B cell (primary cell): Measurements from ENCODE around the gene GPR37. TPM values are rescaled to one million over a fixed set of nuclear protein-coding genes. Genes with fewer than 3 reads are reported as not detected.

ENCODE experiments used
- ATAC-seq: fragments of 200-7000 bp; cut with Tn5 transposase; one replicate; pipeline ENCODE4 v1.10.0; 2021; ENCODE audit warnings: low read depth, mild to moderate bottlenecking, moderate number of reproducible peaks, moderate library complexity
- CTCF ChIA-PET: fragments of 350-600 bp; sonication (Branson Sonifier 250); formaldehyde crosslinking; loops from one replicate; lab custom pipeline; 2021; ENCODE audit warnings: antibody characterized with exemption, inconsistent platforms; lab: Charles Lee
- POLR2A ChIA-PET: fragments of 350-600 bp; sonication (Branson Sonifier 250); formaldehyde crosslinking; loops from one replicate; lab custom pipeline; 2021; ENCODE audit warnings: antibody characterized with exemption; lab: Charles Lee
- DNase-seq: peaks from one replicate; pipeline ENCODE4 v3.0.0; 2013
- H2AFZ ChIP-seq: 2 replicates; pipeline ENCODE4 v1.6.1; 2012; ENCODE audit warnings: mild to moderate bottlenecking, low read depth, low read length; ENCODE audit not compliant: insufficient read depth, poor library complexity, severe bottlenecking
- H3K27ac ChIP-seq, 2 donors: 1 replicate in 1 of 2; 2 replicates in 1 of 2; pipeline ENCODE4 v1.5.1; 2012 to 2013; ENCODE audit warnings: low read length in 2 of 2, mild to moderate bottlenecking in 2 of 2, moderate library complexity in 1 of 2
- H3K27me3 ChIP-seq, 4 experiments: fragments of 200-600 bp in 1 of 4; sonication (generic) in 1 of 4; replicated peaks in 1 of 4; 1 replicate in 2 of 4; 2 replicates in 2 of 4; pipeline versions ENCODE4 v1.6.1 to v1.7.0; 2013 to 2016; ENCODE audit warnings: low read length in 3 of 4, mild to moderate bottlenecking in 2 of 4, mixed read lengths in 1 of 4, moderate library complexity in 1 of 4; ENCODE audit not compliant: insufficient read depth in 4 of 4, control insufficient read depth in 3 of 4; ENCODE audit errors: control extremely low read depth in 1 of 4
- H3K36me3 ChIP-seq, 2 experiments: replicated peaks in 1 of 2; 1 replicate in 1 of 2; 2 replicates in 1 of 2; pipeline versions ENCODE4 v1.6.1 to v1.7.1; 2013; ENCODE audit warnings: low read length in 1 of 2; ENCODE audit not compliant: insufficient read depth in 2 of 2, control insufficient read depth in 1 of 2; ENCODE audit errors: control extremely low read depth in 1 of 2, extremely low read depth in 1 of 2
- H3K4me1 ChIP-seq, 2 donors: fragments of 200-600 bp in 1 of 2; sonication (generic) in 1 of 2; 1 replicate in 1 of 2; 2 replicates in 1 of 2; pipeline versions ENCODE4 v1.5.1 to v1.6.1; 2013 to 2017; ENCODE audit warnings: low read length in 2 of 2; ENCODE audit not compliant: control insufficient read depth in 2 of 2, insufficient read depth in 2 of 2
- H3K4me2 ChIP-seq: replicated peaks from 2 replicates; pipeline ENCODE3; 2012; ENCODE audit warnings: mild to moderate bottlenecking, low read depth, low read length; ENCODE audit not compliant: poor library complexity, severe bottlenecking
- H3K4me3 ChIP-seq, 5 experiments: fragments of 200-600 bp in 1 of 5; sonication (generic) in 1 of 5; 1 replicate in 3 of 5; 2 replicates in 2 of 5; pipeline versions ENCODE4 v1.5.1 to v1.7.0; 2011 to 2016; ENCODE audit warnings: low read length in 4 of 5, mild to moderate bottlenecking in 4 of 5, low read depth in 2 of 5, control low read depth in 1 of 5, moderate library complexity in 1 of 5; ENCODE audit not compliant: insufficient read depth in 1 of 5; ENCODE audit errors: control extremely low read depth in 1 of 5, extremely low read depth in 1 of 5
- H3K79me2 ChIP-seq: fragments of 200-600 bp; sonication (generic); one replicate; pipeline ENCODE4 v1.6.0; 2016; ENCODE audit warnings: low read length; ENCODE audit not compliant: control insufficient read depth, insufficient read depth
- H3K9ac ChIP-seq: fragments of 200-600 bp; sonication (generic); 2 replicates; pipeline ENCODE4 v1.6.1; 2017; ENCODE audit warnings: mild to moderate bottlenecking, low read length, moderate library complexity
- H3K9me3 ChIP-seq, 3 donors: one replicate each; pipeline versions ENCODE4 v1.6.1 to v1.7.1; 2013; ENCODE audit warnings: low read length in 2 of 3; ENCODE audit not compliant: control insufficient read depth in 2 of 3, insufficient read depth in 1 of 3; ENCODE audit errors: control extremely low read depth in 1 of 3
- H4K20me1 ChIP-seq: 2 replicates; pipeline ENCODE4 v1.6.0; 2012; ENCODE audit warnings: mild to moderate bottlenecking, low read length; ENCODE audit not compliant: insufficient read depth, control insufficient read depth, poor library complexity, severe bottlenecking
- H3K27ac Mint-ChIP-seq: one replicate; pipeline ENCODE4 v1.8.0; 2021; ENCODE audit warnings: mixed read lengths
- H3K27me3 Mint-ChIP-seq: one replicate; pipeline ENCODE4 v1.8.0; 2021; ENCODE audit warnings: mixed read lengths
- H3K4me1 Mint-ChIP-seq: one replicate; pipeline ENCODE4 v1.8.0; 2021; ENCODE audit warnings: mixed read lengths
- H3K4me3 Mint-ChIP-seq: one replicate; pipeline ENCODE4 v1.8.0; 2021; ENCODE audit warnings: mixed read lengths
- H3K9me3 Mint-ChIP-seq: one replicate; pipeline ENCODE4 v1.8.0; 2022; ENCODE audit warnings: mixed read lengths; ENCODE audit not compliant: insufficient read depth
- CTCF ChIP-seq: fragments of 200-600 bp; IDR thresholded peaks from one replicate; pipeline ENCODE4 v1.8.0; 2022; ENCODE audit warnings: antibody characterized with exemption, mild to moderate bottlenecking
- EZH2 ChIP-seq: IDR thresholded peaks from 2 replicates; pipeline ENCODE4 v1.6.1; 2012; ENCODE audit warnings: borderline replicate concordance, low read depth, mild to moderate bottlenecking, moderate library complexity, low read length; ENCODE audit not compliant: insufficient read depth, poor library complexity, severe bottlenecking
- WGBS: methylation state at CpG from one replicate; pipeline ENCODE4 v1.1.5; 2013; ENCODE audit warnings: missing lambda C conversion rate; ENCODE audit not compliant: insufficient coverage; 5-methylcytosine and 5-hydroxymethylcytosine counted together
- intact Hi-C: fragments of 100-400 bp; cut with micrococcal nuclease; formaldehyde crosslinking; loops from one replicate; pipeline ENCODE4 v1.10.0; 2022
- polyA plus RNA-seq: library from polyadenylated mRNA; depleted of rRNA; stranded (reverse); fragments of >200 nt; gene quantifications from 2 replicates; pipeline ENCODE4 v1.2.3, GENCODE V29; 2012
- total RNA-seq, 2 donors: library from RNA; stranded (reverse); fragments of 120-200 nt in 1 of 2; gene quantifications; 1 replicate in 1 of 2; 2 replicates in 1 of 2; pipeline versions ENCODE4 v1.2.3 to v1.2.4, GENCODE V29; 2013 to 2022

Gene GPR37
- total and polyA plus RNA-seq, 2 donors (not counting 1 experiment from before 2014, with no cell fraction given): not detected

GRCh38 chr7:124761164-124761715, 4.4 kb downstream of the GPR37 start:
- peaks cover 16 to 23% of the 10 kb centered on the region in 2 donors for H3K4me1 ChIP-seq
- TF ChIP-seq EZH2: no peak
- TF ChIP-seq CTCF: no peak
- DNase-seq: no peak
- H4K20me1 ChIP-seq: no peaks in the 10 kb centered on the region
- Mint-ChIP-seq H3K4me1 (peaks cover 20% of the 10 kb centered on the region), H3K27ac (no peak overlapping the region), H3K9me3 (no peaks in the 10 kb centered on the region), H3K4me3 (no peak overlapping the region), H3K27me3 (peaks cover 44% of the 10 kb centered on the region)
- 100% methylated on average over 1 of the region's 2 CpGs for WGBS
- no peak overlapping the region for H2AFZ ChIP-seq
- ChIA-PET CTCF (no interaction called here), POLR2A (no interaction called here)
- H3K36me3 ChIP-seq: no peaks in the 10 kb centered on the region
- no peak overlapping the region for H3K4me2 ChIP-seq
- no peak for ATAC-seq
- H3K4me3 ChIP-seq: no peak overlapping the region
- no peak overlapping the region for H3K27ac ChIP-seq
- H3K9me3 ChIP-seq: peaks cover 0 to 8% (median 0%) of the 10 kb centered on the region in 3 donors
- intact Hi-C loops: no loop called here
- no peak overlapping the region for H3K9ac ChIP-seq
- peaks cover 0 to 27% (median 19%) of the 10 kb centered on the region in 4 experiments for H3K27me3 ChIP-seq
- no peaks in the 10 kb centered on the region for H3K79me2 ChIP-seq

- WGBS: no CpG with 5 or more reads among the region's 2 CpGs
Observed at GRCh38 chr7:124758327-124758726, 7.3 kb downstream of the GPR37 start.

More at GRCh38 chr7:124758327-124758726, 7.3 kb downstream of the GPR37 start:
- no peaks in the 10 kb centered on the region for H3K4me1 ChIP-seq
- H4K20me1 ChIP-seq: no peaks in the 10 kb centered on the region
- no peak for DNase-seq
- H3K4me3 ChIP-seq: no peak overlapping the region
- peaks cover 0 to 8% (median 4%) of the 10 kb centered on the region in 4 experiments for H3K27me3 ChIP-seq
- peaks cover 2% of the 10 kb centered on the region for H3K4me1 Mint-ChIP-seq
- ChIA-PET CTCF (no interaction called here), POLR2A (no interaction called here)
- no peak overlapping the region for H3K27ac ChIP-seq
- TF ChIP-seq CTCF: no peak
- no peak for ATAC-seq
- intact Hi-C loops: no loop called here
- no peak overlapping the region for H3K4me3 Mint-ChIP-seq
- no peak overlapping the region for H3K4me2 ChIP-seq
- H3K27ac Mint-ChIP-seq: no peak overlapping the region
- peaks cover 30% of the 10 kb centered on the region for H3K27me3 Mint-ChIP-seq
- no peak overlapping the region for H2AFZ ChIP-seq
- H3K9ac ChIP-seq: no peak overlapping the region
- H3K36me3 ChIP-seq: no peaks in the 10 kb centered on the region
- no peaks in the 10 kb centered on the region for H3K9me3 ChIP-seq
- no peaks in the 10 kb centered on the region for H3K79me2 ChIP-seq
- no peaks in the 10 kb centered on the region for H3K9me3 Mint-ChIP-seq
